ENCODE results near the gene GPR158. TPM values are rescaled to one million over a fixed set of nuclear protein-coding genes. Genes with fewer than 3 reads are reported as not detected.

GPR158 gene
- total and polyA plus RNA-seq, 2 of the 8 experiments (the other 6 are each of a cell fraction or from before 2014, with no cell fraction given): 0.14 to 0.78 TPM

DNA sequence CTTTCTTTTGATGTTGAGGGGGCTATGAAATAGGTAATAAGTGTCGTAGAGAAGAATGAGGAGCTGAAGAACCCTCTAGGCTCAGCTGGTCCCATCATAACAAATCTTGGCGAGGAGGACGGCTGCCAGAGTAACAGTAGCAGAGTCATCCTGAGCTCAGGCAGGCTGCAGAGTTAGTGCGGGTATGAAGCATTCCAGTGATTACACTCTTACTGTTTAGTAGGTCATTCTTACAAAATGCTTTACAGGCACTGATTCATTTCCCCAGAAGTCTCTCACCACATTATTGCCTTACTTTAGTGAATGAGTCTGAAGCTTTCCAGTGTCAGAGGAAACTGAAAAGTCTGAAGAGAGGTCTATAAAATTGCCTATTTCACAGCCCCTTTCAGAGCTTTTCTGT lies 43.9 kb upstream of the GPR158 start (continued):
- TF ChIP-seq PHF8 (conservative IDR thresholded peaks at IDR 0.05; ENCODE audit: low read depth, low read length) (no peak), RAD21 (IDR thresholded peaks at IDR 0.05 in 1 of 2, conservative IDR thresholded peaks at IDR 0.05 in 1 of 2; ENCODE audit: low read depth in 2 of 2, low read length in 2 of 2) (no peak), CHD7 (IDR thresholded peaks at IDR 0.05; ENCODE audit: insufficient replicate concordance, low read length) (no peak), CHD2 (IDR thresholded peaks at IDR 0.05; ENCODE audit: low read length) (no peak), FOSL1 (IDR thresholded peaks at IDR 0.05; ENCODE audit: insufficient read depth, low read depth, low read length) (no peak), TBP (IDR thresholded peaks at IDR 0.05; ENCODE audit: low read depth, low read length) (no peak), POLR2AphosphoS5 (IDR thresholded peaks at IDR 0.05; ENCODE audit: low read depth, low read length) (no peak)
